Mesenchymal stem cell (in vitro differentiated cells and primary cell): ENCODE results near the gene FRMPD1.

Experiments used
- DNase-seq: peaks from one replicate; pipeline ENCODE4 v3.0.0-alpha.2; 2013
- H2AFZ ChIP-seq: one replicate; pipeline ENCODE4 v1.6.1; 2013; ENCODE audit warnings: low read depth, mild to moderate bottlenecking, control low read depth, inconsistent platforms, low read length, moderate library complexity
- H2AK5ac ChIP-seq: 2 replicates; pipeline ENCODE4 v1.6.1; 2013; ENCODE audit warnings: low read length, moderate library complexity, mild to moderate bottlenecking, inconsistent platforms; ENCODE audit not compliant: severe bottlenecking
- H2BK120ac ChIP-seq: one replicate; pipeline ENCODE4 v1.6.1; 2013; ENCODE audit warnings: low read depth, mild to moderate bottlenecking, inconsistent platforms, low read length, moderate library complexity
- H2BK12ac ChIP-seq, 2 experiments: one replicate each; pipeline ENCODE4 v1.6.1; 2013; ENCODE audit warnings: inconsistent platforms in 2 of 2, low read length in 2 of 2, mild to moderate bottlenecking in 2 of 2, moderate library complexity in 2 of 2, control low read depth in 1 of 2
- H2BK15ac ChIP-seq: one replicate; pipeline ENCODE4 v1.6.1; 2013; ENCODE audit warnings: mild to moderate bottlenecking, low read depth, inconsistent platforms; ENCODE audit not compliant: poor library complexity, severe bottlenecking
- H2BK5ac ChIP-seq: 2 replicates; pipeline ENCODE4 v1.6.1; 2013; ENCODE audit warnings: low read depth, mild to moderate bottlenecking, low read length, control low read depth, inconsistent platforms; ENCODE audit not compliant: poor library complexity, severe bottlenecking
- H3K14ac ChIP-seq, 2 experiments: one replicate each; pipeline ENCODE4 v1.6.1; 2013; ENCODE audit warnings: inconsistent platforms in 2 of 2, low read length in 2 of 2, control low read depth in 1 of 2, mild to moderate bottlenecking in 1 of 2, moderate library complexity in 1 of 2
- H3K18ac ChIP-seq, 2 experiments: one replicate each; pipeline ENCODE4 v1.6.1; 2013; ENCODE audit warnings: inconsistent platforms in 2 of 2, low read length in 2 of 2, control low read depth in 1 of 2, low read depth in 1 of 2, mild to moderate bottlenecking in 1 of 2
- H3K23ac ChIP-seq, 2 experiments: one replicate each; pipeline ENCODE4 v1.6.1; 2013; ENCODE audit warnings: inconsistent platforms in 2 of 2, low read length in 2 of 2, mild to moderate bottlenecking in 2 of 2, moderate library complexity in 2 of 2, control low read depth in 1 of 2
- H3K27ac ChIP-seq: 2 replicates; pipeline ENCODE4 v1.5.1; 2013; ENCODE audit warnings: mild to moderate bottlenecking, moderate library complexity, low read length, control low read depth, inconsistent platforms; ENCODE audit not compliant: poor library complexity, severe bottlenecking
- H3K27me3 ChIP-seq, 2 experiments: 2 replicates each; pipeline versions ENCODE4 v1.6.1 to v1.7.0; 2013; ENCODE audit warnings: low read length in 2 of 2, mild to moderate bottlenecking in 2 of 2, moderate library complexity in 2 of 2, control low read depth in 1 of 2, inconsistent platforms in 1 of 2; ENCODE audit not compliant: control insufficient read depth in 1 of 2, insufficient read depth in 1 of 2
- H3K36me3 ChIP-seq, 2 experiments: 2 replicates each; pipeline versions ENCODE4 v1.6.1 to v1.7.0; 2013; ENCODE audit warnings: low read length in 2 of 2, control low read depth in 1 of 2, inconsistent platforms in 1 of 2, low read depth in 1 of 2, mild to moderate bottlenecking in 1 of 2; ENCODE audit not compliant: insufficient read depth in 2 of 2, control insufficient read depth in 1 of 2
- H3K4ac ChIP-seq, 2 experiments: one replicate each; pipeline ENCODE4 v1.6.1; 2013; ENCODE audit warnings: inconsistent platforms in 2 of 2, low read length in 2 of 2, mild to moderate bottlenecking in 2 of 2, moderate library complexity in 2 of 2, control low read depth in 1 of 2, low read depth in 1 of 2
- H3K4me1 ChIP-seq: 2 replicates; pipeline ENCODE4 v1.6.1; 2013; ENCODE audit warnings: low read depth, low read length, control low read depth; ENCODE audit not compliant: control insufficient read depth, insufficient read depth
- H3K4me2 ChIP-seq: 2 replicates; pipeline ENCODE4 v1.6.1; 2013; ENCODE audit warnings: low read length, mild to moderate bottlenecking, inconsistent platforms; ENCODE audit not compliant: poor library complexity, severe bottlenecking
- H3K4me3 ChIP-seq, 2 experiments: 2 replicates each; pipeline versions ENCODE4 v1.5.1 to v1.7.0; 2013; ENCODE audit warnings: low read length in 2 of 2, mild to moderate bottlenecking in 2 of 2, control low read depth in 1 of 2, low read depth in 1 of 2; ENCODE audit not compliant: insufficient read depth in 1 of 2
- H3K79me1 ChIP-seq: replicated peaks from 2 replicates; pipeline ENCODE4 v1.6.1; 2013; ENCODE audit warnings: mild to moderate bottlenecking, control low read depth, low read length, inconsistent platforms; ENCODE audit not compliant: poor library complexity, severe bottlenecking
- H3K9ac ChIP-seq: 2 replicates; pipeline ENCODE4 v1.7.0; 2013; ENCODE audit warnings: mild to moderate bottlenecking, low read length, moderate library complexity
- H3K9me3 ChIP-seq: 2 replicates; pipeline ENCODE4 v1.7.0; 2013; ENCODE audit warnings: mild to moderate bottlenecking, low read length; ENCODE audit not compliant: control insufficient read depth
- H4K8ac ChIP-seq: one replicate; pipeline ENCODE4 v1.6.1; 2013; ENCODE audit warnings: inconsistent platforms, mild to moderate bottlenecking, low read length, moderate library complexity
- H4K91ac ChIP-seq: one replicate; pipeline ENCODE4 v1.6.1; 2013; ENCODE audit warnings: mild to moderate bottlenecking, low read length, inconsistent platforms
- WGBS: methylation state at CpG from one replicate; pipeline ENCODE4 v1.1.7; 2013; ENCODE audit warnings: mixed read lengths; 5-methylcytosine and 5-hydroxymethylcytosine counted together

Gene FRMPD1

GRCh38 chr9:37632479-37632878 is 18.3 kb upstream of the FRMPD1 start:
- no peaks in the 10 kb centered on the region for H3K4me1 ChIP-seq
- H2AK5ac ChIP-seq, result no peak overlapping the region
- H3K79me1 ChIP-seq, result no peaks in the 10 kb centered on the region
- H3K14ac ChIP-seq, result no peak overlapping the region
- no peak overlapping the region for H2BK5ac ChIP-seq
- DNase-seq, result no peak
- no peak overlapping the region for H3K4me3 ChIP-seq
- H4K91ac ChIP-seq, result no peak overlapping the region
- no peak overlapping the region for H3K27ac ChIP-seq
- H4K8ac ChIP-seq, result no peak overlapping the region
- H2BK12ac ChIP-seq, result no peak overlapping the region
- WGBS, result 96% methylated on average over 4 of the region's 4 CpGs
- H3K18ac ChIP-seq, result no peak overlapping the region
- H3K27me3 ChIP-seq, result peaks cover 0 to 14% of the 10 kb centered on the region in 2 experiments
- H3K4me2 ChIP-seq, result no peak overlapping the region
- no peak overlapping the region for H3K4ac ChIP-seq
- no peaks in the 10 kb centered on the region for H3K36me3 ChIP-seq
- no peak overlapping the region for H2BK120ac ChIP-seq
- H2AFZ ChIP-seq, result no peak overlapping the region
- H2BK15ac ChIP-seq, result no peak overlapping the region
- H3K9me3 ChIP-seq, result no peaks in the 10 kb centered on the region
- H3K23ac ChIP-seq, result no peak overlapping the region
- no peak overlapping the region for H3K9ac ChIP-seq

- Histone ChIP-seq H3K9ac (no peak overlapping the region), H2AFZ (no peak overlapping the region), H3K9me3 (no peaks in the 10 kb centered on the region), H4K8ac (no peak overlapping the region), H2AK5ac (no peak overlapping the region), H3K36me3 (no peaks in the 10 kb centered on the region), H3K4me3 (no peak overlapping the region), H3K27ac (no peak overlapping the region), H3K4me1 (no peaks in the 10 kb centered on the region), H3K18ac (no peak overlapping the region), H2BK15ac (no peak overlapping the region), H2BK12ac (no peak overlapping the region), H3K4me2 (no peak overlapping the region), H3K4ac (no peak overlapping the region), H3K23ac (no peak overlapping the region), H4K91ac (no peak overlapping the region), H3K14ac (no peak overlapping the region), H2BK5ac (no peak overlapping the region), H3K79me1 (no peaks in the 10 kb centered on the region), H3K27me3 (peaks cover 0 to 18% of the 10 kb centered on the region in 2 experiments), H2BK120ac (no peak overlapping the region)
- DNase-seq, result no peak
- 90% methylated on average over 16 of the region's 16 CpGs for WGBS
Observed at GRCh38 chr9:37635808-37636207, 14.9 kb upstream of the FRMPD1 start.

- H3K4ac ChIP-seq, result no peak overlapping the region
- H2BK15ac ChIP-seq, result no peak overlapping the region
- peaks cover 0 to 24% of the 10 kb centered on the region in 2 experiments for H3K27me3 ChIP-seq
- no peak overlapping the region for H4K91ac ChIP-seq
- H3K4me3 ChIP-seq, result no peak overlapping the region
- H2AK5ac ChIP-seq, result no peak overlapping the region
- no peaks in the 10 kb centered on the region for H3K79me1 ChIP-seq
- no peak overlapping the region for H3K23ac ChIP-seq
- H3K14ac ChIP-seq, result no peak overlapping the region
- H3K36me3 ChIP-seq, result no peaks in the 10 kb centered on the region
- H3K27ac ChIP-seq, result no peak overlapping the region
- no peak overlapping the region for H4K8ac ChIP-seq
- WGBS, result 89% methylated on average over 31 of the region's 39 CpGs
- no peak overlapping the region for H2BK120ac ChIP-seq
- no peaks in the 10 kb centered on the region for H3K4me1 ChIP-seq
- no peak overlapping the region for H2BK5ac ChIP-seq
- no peak for DNase-seq
- no peak overlapping the region for H3K18ac ChIP-seq
- H3K9me3 ChIP-seq, result no peaks in the 10 kb centered on the region
- H2BK12ac ChIP-seq, result no peak overlapping the region
- no peak overlapping the region for H3K4me2 ChIP-seq
- H3K9ac ChIP-seq, result no peak overlapping the region
- no peak overlapping the region for H2AFZ ChIP-seq
Observed at GRCh38 chr9:37636511-37637448, 14.0 kb upstream of the FRMPD1 start.

GRCh38 chr9:37639109-37639762 is 11.5 kb upstream of the FRMPD1 start:
- no peaks in the 10 kb centered on the region for H3K9me3 ChIP-seq
- 91% methylated on average over 4 of the region's 4 CpGs for WGBS
- no peak overlapping the region for H3K4ac ChIP-seq
- H3K79me1 ChIP-seq, result no peaks in the 10 kb centered on the region
- H4K91ac ChIP-seq, result no peak overlapping the region
- H3K36me3 ChIP-seq, result no peaks in the 10 kb centered on the region
- H4K8ac ChIP-seq, result no peak overlapping the region
- no peak overlapping the region for H3K4me2 ChIP-seq
- H2BK120ac ChIP-seq, result no peak overlapping the region
- H3K23ac ChIP-seq, result no peak overlapping the region
- H3K4me1 ChIP-seq, result no peaks in the 10 kb centered on the region
- no peak overlapping the region for H3K18ac ChIP-seq
- DNase-seq, result no peak
- no peak overlapping the region for H3K27ac ChIP-seq
- H3K14ac ChIP-seq, result no peak overlapping the region
- no peak overlapping the region for H3K4me3 ChIP-seq
- H2AK5ac ChIP-seq, result no peak overlapping the region
- H3K9ac ChIP-seq, result no peak overlapping the region
- no peak overlapping the region for H2BK12ac ChIP-seq
- H2AFZ ChIP-seq, result no peak overlapping the region
- no peak overlapping the region for H2BK5ac ChIP-seq
- peaks cover 9 to 32% of the 10 kb centered on the region in 2 experiments for H3K27me3 ChIP-seq
- H2BK15ac ChIP-seq, result no peak overlapping the region
